Neural cell (in vitro differentiated cells): ENCODE measurements around the gene ILF2.

Experiments used
- POLR2AphosphoS5 ChIP-seq: IDR thresholded peaks from 2 replicates; pipeline ENCODE4 v1.6.1; 2012
- TF ChIP-seq, protein P1 (sequence below): fragments of 450-650 bp; IDR thresholded peaks from 2 replicates; pipeline ENCODE4 v1.5.1; 2014; ENCODE audit warnings: antibody characterized with exemption, mild to moderate bottlenecking, moderate library complexity; ENCODE audit not compliant: poor library complexity, severe bottlenecking

DNA sequence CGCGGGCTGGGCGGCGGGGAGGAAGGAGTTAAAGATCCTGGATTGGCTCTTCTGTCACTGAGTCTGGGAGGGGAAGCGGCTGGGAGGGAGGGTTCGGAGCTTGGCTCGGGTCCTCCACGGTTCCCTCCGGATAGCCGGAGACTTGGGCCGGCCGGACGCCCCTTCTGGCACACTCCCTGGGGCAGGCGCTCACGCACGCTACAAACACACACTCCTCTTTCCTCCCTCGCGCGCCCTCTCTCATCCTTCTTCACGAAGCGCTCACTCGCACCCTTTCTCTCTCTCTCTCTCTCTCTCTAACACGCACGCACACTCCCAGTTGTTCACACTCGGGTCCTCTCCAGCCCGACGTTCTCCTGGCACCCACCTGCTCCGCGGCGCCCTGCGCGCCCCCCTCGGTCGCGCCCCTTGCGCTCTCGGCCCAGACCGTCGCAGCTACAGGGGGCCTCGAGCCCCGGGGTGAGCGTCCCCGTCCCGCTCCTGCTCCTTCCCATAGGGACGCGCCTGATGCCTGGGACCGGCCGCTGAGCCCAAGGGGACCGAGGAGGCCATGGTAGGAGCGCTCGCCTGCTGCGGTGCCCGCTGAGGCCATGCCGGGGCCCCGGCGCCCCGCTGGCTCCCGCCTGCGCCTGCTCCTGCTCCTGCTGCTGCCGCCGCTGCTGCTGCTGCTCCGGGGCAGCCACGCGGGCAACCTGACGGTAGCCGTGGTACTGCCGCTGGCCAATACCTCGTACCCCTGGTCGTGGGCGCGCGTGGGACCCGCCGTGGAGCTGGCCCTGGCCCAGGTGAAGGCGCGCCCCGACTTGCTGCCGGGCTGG, 7.9 kb upstream of the ILF2 start, which contains the start of gene NPR1:
- TF ChIP-seq, protein P1, sequence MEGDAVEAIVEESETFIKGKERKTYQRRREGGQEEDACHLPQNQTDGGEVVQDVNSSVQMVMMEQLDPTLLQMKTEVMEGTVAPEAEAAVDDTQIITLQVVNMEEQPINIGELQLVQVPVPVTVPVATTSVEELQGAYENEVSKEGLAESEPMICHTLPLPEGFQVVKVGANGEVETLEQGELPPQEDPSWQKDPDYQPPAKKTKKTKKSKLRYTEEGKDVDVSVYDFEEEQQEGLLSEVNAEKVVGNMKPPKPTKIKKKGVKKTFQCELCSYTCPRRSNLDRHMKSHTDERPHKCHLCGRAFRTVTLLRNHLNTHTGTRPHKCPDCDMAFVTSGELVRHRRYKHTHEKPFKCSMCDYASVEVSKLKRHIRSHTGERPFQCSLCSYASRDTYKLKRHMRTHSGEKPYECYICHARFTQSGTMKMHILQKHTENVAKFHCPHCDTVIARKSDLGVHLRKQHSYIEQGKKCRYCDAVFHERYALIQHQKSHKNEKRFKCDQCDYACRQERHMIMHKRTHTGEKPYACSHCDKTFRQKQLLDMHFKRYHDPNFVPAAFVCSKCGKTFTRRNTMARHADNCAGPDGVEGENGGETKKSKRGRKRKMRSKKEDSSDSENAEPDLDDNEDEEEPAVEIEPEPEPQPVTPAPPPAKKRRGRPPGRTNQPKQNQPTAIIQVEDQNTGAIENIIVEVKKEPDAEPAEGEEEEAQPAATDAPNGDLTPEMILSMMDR = peak; percentile 21
- TF ChIP-seq POLR2AphosphoS5 = no peak
